Measurements from ENCODE around the gene TAF4.

The TAF4 gene

DNA sequence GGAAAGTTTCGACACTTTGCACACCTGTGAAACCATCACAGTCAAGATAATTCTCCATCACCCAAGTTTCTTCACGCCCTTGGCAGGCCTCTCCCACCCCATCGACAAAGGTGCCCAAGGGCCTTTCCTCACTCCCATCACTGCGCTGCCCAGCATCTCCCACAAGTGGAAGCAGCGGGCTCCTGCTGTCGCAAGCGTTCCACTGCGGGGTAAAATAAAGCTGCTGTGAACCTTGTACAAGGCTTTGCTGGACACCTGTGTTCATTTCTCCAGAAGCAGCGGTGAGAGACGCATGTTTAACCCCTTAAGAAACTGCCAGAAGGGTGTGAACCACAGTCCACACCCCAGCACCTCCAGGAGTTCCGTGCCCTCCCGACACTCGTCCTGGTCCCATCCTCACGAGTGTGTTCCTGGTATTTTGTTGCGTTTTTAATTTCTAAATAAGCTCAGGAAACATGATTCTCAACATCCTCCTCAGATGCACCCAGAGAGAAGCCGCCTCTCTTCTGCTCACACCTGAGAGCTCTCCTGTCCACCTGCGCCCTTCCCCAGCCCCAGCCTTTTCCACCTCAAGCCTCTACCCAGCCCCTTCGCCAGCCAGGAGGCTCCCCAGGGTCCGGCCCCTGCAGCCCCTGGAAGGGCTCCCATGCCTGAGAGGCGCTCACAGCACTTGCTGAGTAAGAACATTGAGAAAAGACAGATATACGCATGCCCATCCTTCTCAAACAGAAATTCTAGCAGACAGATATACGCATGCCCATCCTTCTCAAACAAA is 97.5 kb downstream of the TAF4 start:
- no peak overlapping the region for H3K4me3 ChIP-seq (ENCODE audit: low read depth, low read length)
- no peak for DNase-seq (ENCODE audit: low read depth)
- TF ChIP-seq, protein P1, sequence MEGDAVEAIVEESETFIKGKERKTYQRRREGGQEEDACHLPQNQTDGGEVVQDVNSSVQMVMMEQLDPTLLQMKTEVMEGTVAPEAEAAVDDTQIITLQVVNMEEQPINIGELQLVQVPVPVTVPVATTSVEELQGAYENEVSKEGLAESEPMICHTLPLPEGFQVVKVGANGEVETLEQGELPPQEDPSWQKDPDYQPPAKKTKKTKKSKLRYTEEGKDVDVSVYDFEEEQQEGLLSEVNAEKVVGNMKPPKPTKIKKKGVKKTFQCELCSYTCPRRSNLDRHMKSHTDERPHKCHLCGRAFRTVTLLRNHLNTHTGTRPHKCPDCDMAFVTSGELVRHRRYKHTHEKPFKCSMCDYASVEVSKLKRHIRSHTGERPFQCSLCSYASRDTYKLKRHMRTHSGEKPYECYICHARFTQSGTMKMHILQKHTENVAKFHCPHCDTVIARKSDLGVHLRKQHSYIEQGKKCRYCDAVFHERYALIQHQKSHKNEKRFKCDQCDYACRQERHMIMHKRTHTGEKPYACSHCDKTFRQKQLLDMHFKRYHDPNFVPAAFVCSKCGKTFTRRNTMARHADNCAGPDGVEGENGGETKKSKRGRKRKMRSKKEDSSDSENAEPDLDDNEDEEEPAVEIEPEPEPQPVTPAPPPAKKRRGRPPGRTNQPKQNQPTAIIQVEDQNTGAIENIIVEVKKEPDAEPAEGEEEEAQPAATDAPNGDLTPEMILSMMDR (IDR thresholded peaks at IDR 0.05; ENCODE audit: insufficient read depth, low read depth, low read length, missing control alignments), result no peak

GRCh38 chr20:61967300-61967699 is 98.4 kb downstream of the TAF4 start:
- no peak overlapping the region for H3K4me3 ChIP-seq (ENCODE audit: low read depth, low read length)
- no peak for DNase-seq (ENCODE audit: low read depth)
- TF ChIP-seq, protein P1 (IDR thresholded peaks at IDR 0.05; ENCODE audit: insufficient read depth, low read depth, low read length, missing control alignments), result no peak

DNA sequence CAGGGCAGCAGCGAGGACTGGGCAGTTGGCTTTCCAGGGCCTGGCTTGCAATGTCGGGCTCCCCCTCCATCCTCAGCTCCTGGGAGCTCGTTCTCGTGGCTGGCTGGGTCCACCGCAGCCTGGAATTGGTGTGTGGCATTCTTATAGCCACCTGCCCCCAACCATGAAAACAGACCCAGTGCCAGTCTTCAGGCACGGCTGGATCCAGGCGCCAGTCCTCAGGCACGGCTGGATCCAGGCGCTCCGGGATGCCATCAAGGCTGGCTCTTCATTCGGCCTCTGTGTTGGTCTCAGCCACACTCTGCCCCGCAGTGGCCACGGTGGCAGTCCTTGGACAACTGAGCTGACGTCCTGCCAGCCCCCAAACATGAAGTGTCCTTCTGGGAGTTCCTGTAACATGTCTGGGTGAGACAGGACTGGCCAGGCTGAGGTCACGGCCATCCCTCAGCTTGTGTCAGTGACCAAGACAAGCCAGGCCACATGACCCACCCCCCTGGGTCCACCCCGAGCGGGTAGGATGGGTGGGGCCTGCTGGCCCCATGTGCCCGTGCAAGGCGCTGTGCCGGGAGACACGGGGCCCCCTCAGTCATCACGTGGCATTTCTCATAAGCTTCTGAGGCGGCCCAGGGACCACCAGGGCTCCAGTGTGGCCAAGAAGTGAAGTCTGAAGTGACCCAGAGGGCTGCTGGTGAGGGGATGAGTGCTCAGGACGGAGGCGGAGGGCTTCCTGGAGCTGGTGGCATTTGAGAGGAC is 99.0 kb downstream of the TAF4 start:
- TF ChIP-seq, protein P1 (IDR thresholded peaks at IDR 0.05; ENCODE audit: insufficient read depth, low read depth, low read length, missing control alignments), result no peak
- no peak overlapping the region for H3K4me3 ChIP-seq (ENCODE audit: low read depth, low read length)
- DNase-seq (ENCODE audit: low read depth), result no peak

DNA sequence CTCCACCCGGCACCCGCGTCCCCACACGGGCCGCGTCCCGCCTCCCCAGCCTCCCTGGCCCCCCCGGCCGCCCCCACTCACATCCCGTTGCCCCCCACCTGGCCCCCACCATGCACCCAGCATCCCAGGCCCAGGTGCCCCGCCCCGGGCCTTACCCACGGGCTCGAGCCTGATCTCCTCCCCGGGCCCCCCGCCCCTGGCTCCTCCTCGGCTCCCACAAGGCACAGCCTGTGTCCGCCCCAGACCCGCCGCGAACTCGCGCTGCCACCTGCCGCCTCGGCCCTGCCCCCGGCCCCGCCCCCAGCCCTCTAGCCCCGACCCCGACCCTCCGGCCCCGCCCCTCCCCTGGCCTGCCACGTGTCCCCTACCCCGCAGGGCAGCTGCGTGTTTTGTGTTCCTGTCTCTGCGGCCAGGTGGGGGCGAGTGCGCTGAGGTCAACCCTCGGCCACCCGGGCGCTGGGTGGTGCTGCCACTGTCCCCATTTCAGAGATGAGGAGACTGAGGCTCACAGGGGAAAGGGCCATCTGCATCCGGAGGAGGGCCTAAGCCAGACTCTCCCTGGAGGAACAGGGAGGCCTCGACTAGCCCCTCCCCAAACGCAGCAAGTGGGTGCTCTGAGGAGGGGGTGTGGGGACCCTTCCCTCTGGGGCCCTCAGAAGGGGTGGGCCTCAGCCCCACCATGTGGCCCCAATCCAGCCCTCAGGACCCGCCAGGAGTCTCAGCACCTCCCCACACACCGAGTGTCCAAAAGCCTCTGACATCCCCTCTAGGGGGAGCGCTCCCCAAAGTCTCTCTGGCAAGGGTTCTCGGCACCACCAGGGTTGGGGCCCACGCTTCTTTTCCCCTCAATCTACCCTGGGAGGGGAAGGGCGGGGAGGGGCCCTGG is 99.8 kb downstream of the TAF4 start:
- TF ChIP-seq, protein P1 (IDR thresholded peaks at IDR 0.05; ENCODE audit: insufficient read depth, low read depth, low read length, missing control alignments), result no peak
- no peak for DNase-seq (ENCODE audit: low read depth)

DNA sequence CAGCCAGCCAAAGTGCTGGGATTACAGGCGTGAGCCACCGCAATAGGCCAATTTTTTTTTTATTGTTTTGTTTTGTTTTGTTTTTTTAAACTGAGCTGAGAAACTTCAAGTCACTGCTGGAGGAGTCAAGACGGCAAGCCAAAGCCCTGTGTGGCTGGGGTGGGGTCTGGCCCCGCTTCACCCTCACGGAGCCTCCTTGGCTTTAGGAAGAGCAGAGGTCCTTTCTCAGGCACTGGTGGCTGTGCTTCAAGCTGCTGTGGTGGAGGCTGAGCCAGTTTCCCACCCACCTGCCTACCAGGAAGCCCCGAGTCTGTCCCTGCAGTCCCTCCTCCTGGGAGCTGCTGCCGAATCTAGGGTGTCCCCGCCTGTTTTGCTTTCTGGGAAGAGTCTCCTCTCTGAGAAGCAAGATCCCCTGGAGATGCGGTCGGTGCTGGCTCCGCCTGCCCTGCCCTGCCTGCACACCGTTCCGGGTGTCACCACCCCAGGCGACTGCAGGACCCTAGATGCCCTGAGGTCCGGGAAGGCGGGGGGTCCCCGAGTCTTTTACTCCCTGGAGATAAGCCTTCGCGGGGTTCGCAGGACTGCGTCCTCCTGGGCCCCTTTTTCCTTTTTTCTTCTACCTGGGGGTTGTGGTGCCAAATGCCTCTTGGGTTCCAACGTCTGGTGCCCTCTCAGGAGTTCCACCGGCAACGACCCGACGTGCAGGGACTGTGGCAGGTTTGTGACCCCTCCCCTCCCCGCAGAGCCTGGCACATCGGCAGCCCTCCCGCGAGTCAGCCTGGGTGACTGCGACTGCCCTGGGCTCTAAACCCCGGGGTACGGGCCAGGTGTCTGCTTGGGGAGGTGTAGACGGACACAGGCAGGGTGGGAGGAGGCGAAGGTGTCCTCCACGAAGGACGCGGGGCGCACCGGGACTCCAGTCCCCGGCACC is 100.7 kb downstream of the TAF4 start:
- no peak overlapping the region for H3K4me3 ChIP-seq (ENCODE audit: low read depth, low read length)
- no peak for DNase-seq (ENCODE audit: low read depth)
- TF ChIP-seq, protein P1 (IDR thresholded peaks at IDR 0.05; ENCODE audit: insufficient read depth, low read depth, low read length, missing control alignments), result no peak

More for the DNA sequence above, 99.8 kb downstream of the TAF4 start:
- H3K4me3 ChIP-seq (ENCODE audit: low read depth, low read length), result no peak overlapping the region

Measured in GM12865 (cell line).